ENCODE measurements around the gene ELF2. TPM values are rescaled to one million over a fixed set of nuclear protein-coding genes. Genes with fewer than 3 reads are reported as not detected.
A peak's percentile ranks its signal among the peaks of the same experiment; 100 is the strongest.
"Not testable (repeated sequence)": the region's sequence is repeated elsewhere in the genome, so short reads cannot be mapped to it uniquely, and the experiment has no call there.

The ELF2 gene
- total RNA-seq, 1 donor from 2014 or later, result 48.0 TPM

GRCh38 chr4:139028191-139028661 is 148.8 kb downstream of the ELF2 start:
- Mint-ChIP-seq H3K27me3 (ENCODE audit: unreplicated experiment) (peaks cover 2% of the 10 kb centered on the region), H3K4me1 (ENCODE audit: unreplicated experiment) (peaks cover 15% of the 10 kb centered on the region), H3K9me3 (ENCODE audit: unreplicated experiment) (no peaks in the 10 kb centered on the region), H3K27ac (ENCODE audit: unreplicated experiment) (peak overlapping the region; percentile 89), H3K36me3 (ENCODE audit: low read depth, unreplicated experiment) (peaks cover 7% of the 10 kb centered on the region), H3K4me3 (ENCODE audit: unreplicated experiment) (no peak overlapping the region)
- TF ChIP-seq CTCF (IDR thresholded peaks at IDR 0.05; ENCODE audit: unreplicated experiment), result no peak
- no peak for DNase-seq (ENCODE audit: low spot score)

- Mint-ChIP-seq H3K27ac (ENCODE audit: unreplicated experiment) (peak overlapping the region; percentile 89), H3K4me1 (ENCODE audit: unreplicated experiment) (peaks cover 18% of the 10 kb centered on the region), H3K9me3 (ENCODE audit: unreplicated experiment) (no peaks in the 10 kb centered on the region), H3K4me3 (ENCODE audit: unreplicated experiment) (no peak overlapping the region), H3K36me3 (ENCODE audit: low read depth, unreplicated experiment) (peaks cover 10% of the 10 kb centered on the region), H3K27me3 (ENCODE audit: unreplicated experiment) (peaks cover 2% of the 10 kb centered on the region)
- no peak for DNase-seq (ENCODE audit: low spot score)
- TF ChIP-seq CTCF (IDR thresholded peaks at IDR 0.05; ENCODE audit: unreplicated experiment), result no peak
These were observed 149.2 kb downstream of the ELF2 start for GRCh38 chr4:139027776-139028175.

GRCh38 chr4:139025841-139026240 is 151.2 kb downstream of the ELF2 start:
- no peak for DNase-seq (ENCODE audit: low spot score)
- Mint-ChIP-seq H3K36me3 (ENCODE audit: low read depth, unreplicated experiment) (peaks cover 10% of the 10 kb centered on the region), H3K4me3 (ENCODE audit: unreplicated experiment) (no peak overlapping the region), H3K27ac (ENCODE audit: unreplicated experiment) (no peak overlapping the region), H3K4me1 (ENCODE audit: unreplicated experiment) (peaks cover 15% of the 10 kb centered on the region), H3K9me3 (ENCODE audit: unreplicated experiment) (no peaks in the 10 kb centered on the region), H3K27me3 (ENCODE audit: unreplicated experiment) (peaks cover 2% of the 10 kb centered on the region)
- TF ChIP-seq CTCF (IDR thresholded peaks at IDR 0.05; ENCODE audit: unreplicated experiment), result no peak

- no peaks in the 10 kb centered on the region for H3K9me3 Mint-ChIP-seq (ENCODE audit: unreplicated experiment)
- H3K27ac Mint-ChIP-seq (ENCODE audit: unreplicated experiment), result no peak overlapping the region
- DNase-seq (ENCODE audit: low spot score), result no peak
- H3K4me1 Mint-ChIP-seq (ENCODE audit: unreplicated experiment), result peaks cover 21% of the 10 kb centered on the region
- peaks cover 2% of the 10 kb centered on the region for H3K27me3 Mint-ChIP-seq (ENCODE audit: unreplicated experiment)
- peaks cover 10% of the 10 kb centered on the region for H3K36me3 Mint-ChIP-seq (ENCODE audit: low read depth, unreplicated experiment)
- no peak overlapping the region for H3K4me3 Mint-ChIP-seq (ENCODE audit: unreplicated experiment)
- TF ChIP-seq CTCF (IDR thresholded peaks at IDR 0.05; ENCODE audit: unreplicated experiment), result no peak
These were observed 152.3 kb downstream of the ELF2 start for GRCh38 chr4:139024686-139025085.

GRCh38 chr4:139022835-139023234 is 154.2 kb downstream of the ELF2 start:
- no peak overlapping the region for H3K27ac Mint-ChIP-seq (ENCODE audit: unreplicated experiment)
- H3K4me3 Mint-ChIP-seq (ENCODE audit: unreplicated experiment), result no peak overlapping the region
- TF ChIP-seq CTCF (IDR thresholded peaks at IDR 0.05; ENCODE audit: unreplicated experiment), result no peak
- peaks cover 25% of the 10 kb centered on the region for H3K4me1 Mint-ChIP-seq (ENCODE audit: unreplicated experiment)
- H3K27me3 Mint-ChIP-seq (ENCODE audit: unreplicated experiment), result peaks cover 2% of the 10 kb centered on the region
- H3K9me3 Mint-ChIP-seq (ENCODE audit: unreplicated experiment), result no peaks in the 10 kb centered on the region
- no peak for DNase-seq (ENCODE audit: low spot score)
- peaks cover 3% of the 10 kb centered on the region for H3K36me3 Mint-ChIP-seq (ENCODE audit: low read depth, unreplicated experiment)

GRCh38 chr4:139021071-139021470 is 155.9 kb downstream of the ELF2 start:
- not testable (repeated sequence) for H3K27me3 Mint-ChIP-seq (ENCODE audit: unreplicated experiment); H3K36me3 Mint-ChIP-seq (ENCODE audit: low read depth, unreplicated experiment); H3K4me3 Mint-ChIP-seq (ENCODE audit: unreplicated experiment); H3K9me3 Mint-ChIP-seq (ENCODE audit: unreplicated experiment); H3K27ac Mint-ChIP-seq (ENCODE audit: unreplicated experiment); DNase-seq (ENCODE audit: low spot score)
- peaks cover 26% of the 10 kb centered on the region for H3K4me1 Mint-ChIP-seq (ENCODE audit: unreplicated experiment)
